Endothelial cell of umbilical vein (primary cell): ENCODE data around the gene ZNF678. TPM values are rescaled to one million over a fixed set of nuclear protein-coding genes. Genes with fewer than 3 reads are reported as not detected.
A peak's percentile ranks its signal among the peaks of the same experiment; 100 is the strongest.

Experiments
- BruUV-seq: library from RNA; stranded (reverse); fragments of 400-500 nt; replicated peaks from 2 replicates; lab custom pipeline; 2021; lab: Mats Ljungman, UMichigan
- CTCF ChIA-PET: fragments of 300-600, 350-600 bp; sonication (Branson Sonifier 250); formaldehyde crosslinking; loops from one replicate; lab custom pipeline; 2021; ENCODE audit warnings: antibody characterized with exemption, inconsistent platforms; lab: Charles Lee
- POLR2A ChIA-PET: fragments of 300-600, 350-600 bp; sonication (Branson Sonifier 250); formaldehyde crosslinking; loops from one replicate; lab custom pipeline; 2021; ENCODE audit warnings: antibody characterized with exemption, inconsistent platforms; lab: Charles Lee
- DNase-seq: peaks from one replicate; pipeline ENCODE4 v3.0.0-alpha.2; 2011; ENCODE audit warnings: low read depth, low spot score
- FAIRE-seq: peaks from 2 replicates; lab custom pipeline; 2011; peaks lifted over from hg19 to GRCh38; lab: Jason Lieb, UNC
- H2AFZ ChIP-seq: 2 replicates; pipeline ENCODE4 v1.6.0; 2012; ENCODE audit warnings: low read depth, low read length, control low read depth, inconsistent platforms
- H3K27ac ChIP-seq: 2 replicates; pipeline ENCODE4 v1.5.1; 2011; ENCODE audit warnings: low read depth, mild to moderate bottlenecking, control low read depth, low read length, moderate library complexity; ENCODE audit not compliant: insufficient read depth
- H3K27me3 ChIP-seq, 2 experiments: 2 replicates each; pipeline versions ENCODE4 v1.6.0 to v1.6.1; 2011; ENCODE audit warnings: low read length in 2 of 2, mixed read lengths in 1 of 2; ENCODE audit not compliant: control insufficient read depth in 2 of 2, insufficient read depth in 2 of 2
- H3K36me3 ChIP-seq, 2 experiments: 2 replicates in 1 of 2; 3 replicates in 1 of 2; pipeline ENCODE4 v1.5.1; 2011; ENCODE audit warnings: low read length in 2 of 2, mild to moderate bottlenecking in 1 of 2, moderate library complexity in 1 of 2; ENCODE audit not compliant: control insufficient read depth in 2 of 2, insufficient read depth in 2 of 2; ENCODE audit errors: extremely low read depth in 1 of 2
- H3K4me1 ChIP-seq: 3 replicates; pipeline ENCODE4 v1.5.1; 2011; ENCODE audit warnings: mild to moderate bottlenecking, low read length; ENCODE audit not compliant: control insufficient read depth, insufficient read depth; ENCODE audit errors: extremely low read depth
- H3K4me2 ChIP-seq: 2 replicates; pipeline ENCODE4 v1.6.1; 2011; ENCODE audit warnings: low read length, control low read depth, mixed read lengths; ENCODE audit not compliant: insufficient read depth
- H3K4me3 ChIP-seq, 3 experiments: fragments of 200-600 bp in 1 of 3; sonication (generic), shearing (Covaris generic) in 1 of 3; replicated peaks in 1 of 3; 2 replicates each; pipeline ENCODE4 v1.5.1; 2011 to 2016; ENCODE audit warnings: control low read depth in 3 of 3, low read length in 3 of 3, mild to moderate bottlenecking in 2 of 3, inconsistent platforms in 1 of 3, low read depth in 1 of 3, moderate library complexity in 1 of 3; ENCODE audit not compliant: insufficient read depth in 1 of 3
- H3K79me2 ChIP-seq: 2 replicates; pipeline ENCODE4 v1.6.0; 2012; ENCODE audit warnings: low read length, inconsistent platforms; ENCODE audit not compliant: control insufficient read depth, insufficient read depth
- H3K9ac ChIP-seq: replicated peaks from 2 replicates; pipeline ENCODE3; 2011; ENCODE audit warnings: low read length, control low read depth; ENCODE audit not compliant: insufficient read depth; ENCODE audit errors: extremely low read depth
- H3K9me1 ChIP-seq: replicated peaks from 3 replicates; pipeline ENCODE4 v1.6.0; 2011; ENCODE audit warnings: mild to moderate bottlenecking, low read length; ENCODE audit not compliant: control insufficient read depth, insufficient read depth; ENCODE audit errors: extremely low read depth
- H3K9me3 ChIP-seq: replicated peaks from 2 replicates; pipeline ENCODE4 v1.5.1; 2012; ENCODE audit warnings: low read length, inconsistent platforms; ENCODE audit not compliant: control insufficient read depth, insufficient read depth
- H4K20me1 ChIP-seq: replicated peaks from 2 replicates; pipeline ENCODE3; 2011; ENCODE audit warnings: mild to moderate bottlenecking, low read length; ENCODE audit not compliant: control insufficient read depth, insufficient read depth; ENCODE audit errors: extremely low read depth
- CTCF ChIP-seq, 2 donors: IDR thresholded peaks; 1 replicate in 1 of 2; 2 replicates in 1 of 2; pipeline ENCODE4 v1.5.1; 2011; ENCODE audit warnings: low read length in 2 of 2, mild to moderate bottlenecking in 2 of 2, moderate library complexity in 2 of 2, control low read depth in 1 of 2, inconsistent platforms in 1 of 2, low read depth in 1 of 2; ENCODE audit not compliant: insufficient read depth in 1 of 2; ENCODE audit errors: extremely low read depth in 1 of 2
- EZH2 ChIP-seq: IDR thresholded peaks from 2 replicates; pipeline ENCODE4 v1.6.1; 2012; ENCODE audit warnings: borderline replicate concordance, low read depth, mild to moderate bottlenecking, moderate library complexity, low read length, inconsistent platforms; ENCODE audit not compliant: severe bottlenecking
- FOS ChIP-seq: IDR thresholded peaks from 2 replicates; pipeline ENCODE4 v1.6.1; 2011; ENCODE audit warnings: mild to moderate bottlenecking, low read length, moderate library complexity, borderline replicate concordance; ENCODE audit not compliant: insufficient read depth
- GATA2 ChIP-seq: IDR thresholded peaks from 2 replicates; pipeline ENCODE4 v1.7.0; 2011; ENCODE audit warnings: low read depth, mild to moderate bottlenecking, moderate library complexity, mixed read lengths, low read length; ENCODE audit not compliant: insufficient read length, insufficient read depth
- JUN ChIP-seq: IDR thresholded peaks from 2 replicates; pipeline ENCODE4 v1.6.1; 2011; ENCODE audit warnings: borderline replicate concordance, low read depth; ENCODE audit not compliant: insufficient read length, insufficient read depth
- MYC ChIP-seq: IDR thresholded peaks from one replicate; pipeline ENCODE4 v1.6.1; 2011; ENCODE audit warnings: mild to moderate bottlenecking, low read depth, low read length
- POLR2A ChIP-seq: IDR thresholded peaks from 2 replicates; pipeline ENCODE4 v1.6.1; 2012; ENCODE audit warnings: low read depth, mild to moderate bottlenecking, control low read depth, low read length
- POLR2AphosphoS5 ChIP-seq: IDR thresholded peaks from 2 replicates; pipeline ENCODE4 v1.6.1; 2012; ENCODE audit warnings: low read depth, mild to moderate bottlenecking, control low read depth, low read length, moderate library complexity; ENCODE audit not compliant: insufficient read depth
- dilution Hi-C: fragments of 300-500 bp; cut with MboI; formaldehyde crosslinking; loops from one replicate; pipeline ENCODE4 v1.15.0; 2019; ENCODE audit warnings: low sequenced_read_pairs; ENCODE audit not compliant: extremely low pct_ligation_motif_present
- intact Hi-C: fragments of 100-400 bp; cut with micrococcal nuclease; formaldehyde crosslinking; loops from one replicate; pipeline ENCODE4 v1.10.0; 2022
- polyA plus RNA-seq, 4 experiments: library from polyadenylated mRNA; depleted of rRNA in 3 of 4; stranded (reverse) in 3 of 4; unstranded in 1 of 4; fragments of >200 nt; gene quantifications; 2 replicates each; pipeline versions ENCODE4 v1.2.1 to v1.2.3, GENCODE V29; 2011 to 2012; ENCODE audit warnings: missing spikeins in 1 of 4
- total RNA-seq: library from RNA; stranded (reverse); gene quantifications from 2 replicates; pipeline ENCODE4 v1.2.3, GENCODE V29; 2021
- TF ChIP-seq, protein P1 (sequence below): IDR thresholded peaks from 2 replicates; pipeline ENCODE4 v1.6.1; 2011; ENCODE audit not compliant: insufficient read depth, insufficient read length

The ZNF678 gene
- total and polyA plus RNA-seq, 2 donors (not counting 3 experiments of a cell fraction or from before 2014, with no cell fraction given) = 2.1 to 7.7 TPM

DNA sequence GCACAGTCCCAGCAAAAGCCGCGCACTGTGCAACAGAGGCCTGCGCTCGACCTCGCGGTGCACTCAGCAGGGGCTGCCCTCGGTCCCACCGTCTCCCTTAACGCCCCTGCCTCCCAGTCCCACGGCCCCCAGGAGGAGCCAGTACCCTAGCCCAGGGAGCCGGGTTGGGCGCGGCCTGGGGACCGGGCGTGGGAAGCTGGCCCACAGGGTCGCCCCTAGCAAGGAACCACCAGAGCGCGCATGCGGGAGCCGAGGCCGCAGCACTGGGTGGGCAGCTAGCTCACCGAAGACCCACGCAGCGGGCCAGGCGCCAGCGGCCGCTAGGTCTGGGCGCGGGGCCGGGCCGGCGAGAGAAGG, 21.6 kb upstream of the ZNF678 start:
- intact Hi-C loops = loop anchor here (1.0 to 5.0 kb wide), 5 partner anchors 22 to 405 kb away; partner anchors contain the start of gene ZNF678
- no peak for DNase-seq

More for the DNA sequence above, 21.6 kb upstream of the ZNF678 start:
- dilution Hi-C loops = no loop called here
- ChIA-PET POLR2A (no interaction called here), CTCF (interaction anchor here (0.6 to 3.6 kb wide), 7 partner anchors 16 to 624 kb away, joined by 3 to 35 read pairs (median 3); partner anchors contain the start of genes IBA57, WNT9A and ZNF678)
- Histone ChIP-seq H4K20me1 (no peaks in the 10 kb centered on the region), H3K4me3 (peak overlapping the region; percentile 2 to 64 (median 23)), H3K27ac (no peak overlapping the region), H3K79me2 (no peaks in the 10 kb centered on the region), H3K9ac (peak overlapping the region; percentile 39), H3K4me1 (peaks cover 8% of the 10 kb centered on the region), H3K9me1 (no peaks in the 10 kb centered on the region), H3K36me3 (no peaks in the 10 kb centered on the region), H3K9me3 (no peaks in the 10 kb centered on the region), H2AFZ (peak overlapping the region; percentile 69), H3K27me3 (peaks cover 0 to 2% of the 10 kb centered on the region in 2 experiments), H3K4me2 (peak overlapping the region; percentile 33)
- TF ChIP-seq JUN (no peak), CTCF (IDR thresholded peaks at IDR 0.05; ENCODE audit: extremely low read depth in 1 of 2, insufficient read depth in 1 of 2, low read depth in 1 of 2, low read length in 2 of 2) (no peak), POLR2AphosphoS5 (no peak), MYC (no peak), EZH2 (no peak), FOS (no peak), POLR2A (no peak), GATA2 (no peak)
- TF ChIP-seq, protein P1, sequence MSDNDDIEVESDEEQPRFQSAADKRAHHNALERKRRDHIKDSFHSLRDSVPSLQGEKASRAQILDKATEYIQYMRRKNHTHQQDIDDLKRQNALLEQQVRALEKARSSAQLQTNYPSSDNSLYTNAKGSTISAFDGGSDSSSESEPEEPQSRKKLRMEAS = no peak
- no peak for FAIRE-seq
- no TSS peak for BruUV-seq
